HFFc6 (cell line): ENCODE measurements around the gene SLC17A8. TPM values are rescaled to one million over a fixed set of nuclear protein-coding genes. Genes with fewer than 3 reads are reported as not detected.
"Not testable (repeated sequence)": the region's sequence is repeated elsewhere in the genome, so short reads cannot be mapped to it uniquely, and the experiment has no call there.

Source experiments
- DNase-seq: peaks from one replicate; pipeline ENCODE4 v3.0.0-alpha.2; 2018
- H3K27ac Mint-ChIP-seq: 2 replicates; pipeline ENCODE4 v1.8.0; 2020; ENCODE audit warnings: mild to moderate bottlenecking, mixed read lengths
- H3K27me3 Mint-ChIP-seq: 2 replicates; pipeline ENCODE4 v1.8.0; 2021; ENCODE audit warnings: mild to moderate bottlenecking, moderate library complexity, mixed read lengths; ENCODE audit not compliant: insufficient read depth
- H3K36me3 Mint-ChIP-seq: 2 replicates; pipeline ENCODE4 v1.8.0; 2021; ENCODE audit warnings: low read depth, mixed read lengths
- H3K4me1 Mint-ChIP-seq: 2 replicates; pipeline ENCODE4 v1.8.0; 2020; ENCODE audit warnings: low read depth, mixed read lengths
- H3K4me3 Mint-ChIP-seq: 2 replicates; pipeline ENCODE4 v1.8.0; 2020; ENCODE audit warnings: mild to moderate bottlenecking, moderate library complexity, mixed read lengths
- H3K9me3 Mint-ChIP-seq: 2 replicates; pipeline ENCODE4 v1.8.0; 2020; ENCODE audit warnings: mild to moderate bottlenecking, mixed read lengths
- total RNA-seq, 6 experiments: library from RNA; stranded (reverse); fragmentation: NEBNext Ultra II Directional; extraction: Animal tissue kit (Norgen Biotek cat#: 25700); gene quantifications; 2 replicates in 1 of 6; 3 replicates in 5 of 6; pipeline ENCODE4 v1.2.3, GENCODE V29; 2021
- TF ChIP-seq, protein P1 (sequence below): fragments of 200-600 bp; sonication (generic); IDR thresholded peaks from 2 replicates; pipeline ENCODE4 v1.5.0; 2021; ENCODE audit warnings: antibody characterized with exemption, mild to moderate bottlenecking

SLC17A8 gene
- total RNA-seq, 6 experiments from 2014 or later: not detected

DNA sequence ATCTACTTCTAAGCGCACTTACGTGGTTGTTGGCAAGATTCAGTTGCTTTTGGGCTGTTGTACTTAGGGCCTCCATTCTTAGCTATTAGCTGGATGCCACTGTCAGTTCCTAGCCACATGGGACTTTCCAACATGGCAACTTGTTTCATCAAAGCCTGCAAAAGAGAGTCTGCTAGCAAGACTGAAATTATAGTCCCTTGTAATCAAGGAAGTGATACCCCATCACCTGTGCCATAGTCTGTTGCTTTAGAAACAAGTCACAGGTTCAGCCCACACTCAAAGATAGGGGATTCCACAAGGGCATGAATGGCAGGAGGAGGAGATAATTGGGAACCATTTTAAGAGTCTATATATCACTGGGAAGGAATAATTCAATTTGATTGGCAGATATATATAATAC, 27.1 kb upstream of the SLC17A8 start:
- no peak for DNase-seq
- no peaks in the 10 kb centered on the region for H3K9me3 Mint-ChIP-seq
- no peak overlapping the region for H3K4me3 Mint-ChIP-seq
- H3K4me1 Mint-ChIP-seq: no peaks in the 10 kb centered on the region
- TF ChIP-seq, protein P1, sequence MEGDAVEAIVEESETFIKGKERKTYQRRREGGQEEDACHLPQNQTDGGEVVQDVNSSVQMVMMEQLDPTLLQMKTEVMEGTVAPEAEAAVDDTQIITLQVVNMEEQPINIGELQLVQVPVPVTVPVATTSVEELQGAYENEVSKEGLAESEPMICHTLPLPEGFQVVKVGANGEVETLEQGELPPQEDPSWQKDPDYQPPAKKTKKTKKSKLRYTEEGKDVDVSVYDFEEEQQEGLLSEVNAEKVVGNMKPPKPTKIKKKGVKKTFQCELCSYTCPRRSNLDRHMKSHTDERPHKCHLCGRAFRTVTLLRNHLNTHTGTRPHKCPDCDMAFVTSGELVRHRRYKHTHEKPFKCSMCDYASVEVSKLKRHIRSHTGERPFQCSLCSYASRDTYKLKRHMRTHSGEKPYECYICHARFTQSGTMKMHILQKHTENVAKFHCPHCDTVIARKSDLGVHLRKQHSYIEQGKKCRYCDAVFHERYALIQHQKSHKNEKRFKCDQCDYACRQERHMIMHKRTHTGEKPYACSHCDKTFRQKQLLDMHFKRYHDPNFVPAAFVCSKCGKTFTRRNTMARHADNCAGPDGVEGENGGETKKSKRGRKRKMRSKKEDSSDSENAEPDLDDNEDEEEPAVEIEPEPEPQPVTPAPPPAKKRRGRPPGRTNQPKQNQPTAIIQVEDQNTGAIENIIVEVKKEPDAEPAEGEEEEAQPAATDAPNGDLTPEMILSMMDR: no peak
- no peak overlapping the region for H3K27ac Mint-ChIP-seq
- no peaks in the 10 kb centered on the region; the same call in 1 of the 2 replicates for H3K27me3 Mint-ChIP-seq
- peaks cover 5% of the 10 kb centered on the region; the same call in 1 of the 2 replicates for H3K36me3 Mint-ChIP-seq

DNA sequence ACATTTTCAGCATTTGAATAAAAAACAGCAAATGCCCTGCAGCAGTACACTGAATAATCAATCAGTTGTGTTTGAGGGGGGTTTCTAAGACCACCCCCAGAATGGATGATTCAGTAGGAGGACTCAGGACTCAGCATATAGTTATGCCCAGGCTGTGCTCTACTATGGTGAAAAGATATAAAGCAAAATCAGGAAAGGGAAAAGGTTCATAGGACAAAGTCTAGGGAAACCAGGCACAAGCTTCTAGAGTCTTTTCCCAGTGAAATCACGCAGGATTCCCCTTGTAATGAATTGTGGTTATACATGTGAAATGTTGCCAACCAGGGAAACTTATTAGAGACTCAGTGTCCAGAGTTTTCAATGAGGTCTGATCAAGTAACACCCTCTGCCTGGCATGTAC, 25.0 kb upstream of the SLC17A8 start:
- TF ChIP-seq, protein P1: no peak
- Mint-ChIP-seq H3K9me3 (no peaks in the 10 kb centered on the region), H3K4me1 (no peaks in the 10 kb centered on the region), H3K27me3 (no peaks in the 10 kb centered on the region; the same call in 1 of the 2 replicates), H3K36me3 (peaks cover 8% of the 10 kb centered on the region; the same call in 1 of the 2 replicates), H3K27ac (no peak overlapping the region), H3K4me3 (no peak overlapping the region)
- DNase-seq: no peak

DNA sequence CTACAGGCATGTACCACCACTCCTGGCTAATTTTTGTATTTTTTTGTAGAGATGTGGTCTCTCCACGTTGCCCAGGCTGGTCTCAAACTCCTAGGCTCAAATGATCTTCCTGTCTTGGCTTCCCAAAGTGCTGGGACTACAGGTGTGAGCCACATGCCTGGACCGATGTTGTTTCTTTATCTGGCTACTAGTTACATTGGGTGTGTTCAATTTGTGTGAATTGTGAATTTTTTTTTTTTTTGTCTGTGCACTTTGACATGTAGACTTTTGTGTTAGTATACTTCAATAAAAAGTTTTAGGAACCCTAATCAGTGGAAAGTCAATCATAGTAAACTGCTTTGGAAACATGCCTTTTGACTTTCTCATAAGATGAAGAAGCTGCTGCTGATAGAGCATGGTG, 24.0 kb upstream of the SLC17A8 start:
- H3K9me3 Mint-ChIP-seq: no peaks in the 10 kb centered on the region
- H3K36me3 Mint-ChIP-seq: peaks cover 8% of the 10 kb centered on the region; the same call in 1 of the 2 replicates
- TF ChIP-seq, protein P1: no peak
- H3K27ac Mint-ChIP-seq: no peak overlapping the region
- H3K27me3 Mint-ChIP-seq: no peaks in the 10 kb centered on the region; the same call in 1 of the 2 replicates
- H3K4me3 Mint-ChIP-seq: no peak overlapping the region
- no peaks in the 10 kb centered on the region for H3K4me1 Mint-ChIP-seq
- no peak for DNase-seq

DNA sequence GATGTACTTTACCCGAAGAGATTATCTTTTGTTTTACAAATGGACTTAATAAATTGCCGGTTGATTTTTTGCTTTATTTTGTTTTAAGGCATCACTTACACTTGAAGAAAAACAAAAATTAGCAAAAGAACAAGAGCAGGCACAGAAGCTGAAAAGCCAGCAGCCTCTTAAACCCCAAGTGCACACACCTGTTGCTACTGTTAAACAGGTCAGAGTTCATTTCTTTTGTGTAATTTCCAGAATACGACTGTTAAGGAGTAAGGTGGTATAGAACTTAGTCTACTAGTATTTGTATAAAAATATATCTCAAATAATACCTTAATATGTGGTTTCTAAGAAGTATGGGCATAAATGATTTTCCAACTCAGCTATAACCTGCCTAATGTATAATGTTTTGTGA, 19.6 kb upstream of the SLC17A8 start:
- no peak overlapping the region for H3K27ac Mint-ChIP-seq
- TF ChIP-seq, protein P1: no peak
- H3K4me1 Mint-ChIP-seq: no peaks in the 10 kb centered on the region
- H3K4me3 Mint-ChIP-seq: no peak overlapping the region
- H3K36me3 Mint-ChIP-seq: peaks cover 8% of the 10 kb centered on the region; the same call in 1 of the 2 replicates
- no peaks in the 10 kb centered on the region for H3K27me3 Mint-ChIP-seq
- no peaks in the 10 kb centered on the region for H3K9me3 Mint-ChIP-seq
- no peak for DNase-seq

DNA sequence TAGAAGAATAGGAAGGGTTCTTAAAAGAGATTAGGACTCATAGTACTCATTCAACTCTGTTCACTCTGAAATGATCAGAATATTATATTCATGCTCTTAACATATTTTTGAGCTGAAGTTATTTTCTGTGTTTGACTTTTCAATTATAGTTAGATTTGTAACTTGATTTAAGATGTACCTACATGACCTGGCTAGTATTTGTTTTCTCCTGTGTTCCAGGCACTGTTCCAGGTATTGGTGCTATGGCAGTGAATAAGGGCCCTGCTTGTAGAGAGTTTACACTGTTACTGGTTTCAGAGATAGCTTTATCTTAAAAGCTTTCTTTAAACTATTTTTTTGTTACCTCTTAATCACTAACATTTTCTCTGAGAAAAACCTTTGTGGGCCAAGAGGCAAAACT, 19.1 kb upstream of the SLC17A8 start:
- DNase-seq: no peak
- H3K36me3 Mint-ChIP-seq: peaks cover 8% of the 10 kb centered on the region; the same call in 1 of the 2 replicates
- no peaks in the 10 kb centered on the region for H3K4me1 Mint-ChIP-seq
- TF ChIP-seq, protein P1: no peak
- no peak overlapping the region for H3K27ac Mint-ChIP-seq
- H3K27me3 Mint-ChIP-seq: no peaks in the 10 kb centered on the region
- H3K4me3 Mint-ChIP-seq: no peak overlapping the region
- no peaks in the 10 kb centered on the region for H3K9me3 Mint-ChIP-seq

DNA sequence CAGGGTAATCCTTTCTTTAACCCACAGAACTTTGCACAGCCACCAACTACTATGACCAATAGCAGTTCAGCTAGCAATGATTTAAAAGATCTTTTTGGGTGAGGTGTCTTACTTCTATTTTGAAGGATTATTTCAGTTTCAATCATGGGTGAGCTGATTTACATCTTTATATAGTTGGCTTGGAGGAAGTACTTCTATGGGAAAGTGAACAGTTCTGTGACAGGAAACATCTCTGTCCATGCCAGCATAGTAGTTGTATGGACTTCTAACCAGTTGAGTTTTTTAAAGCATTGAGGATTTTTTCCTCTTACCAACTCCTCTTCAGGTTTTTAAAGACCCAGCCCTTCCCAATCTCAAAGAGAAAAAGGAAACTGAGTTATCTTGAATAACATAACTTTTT, 17.8 kb upstream of the SLC17A8 start:
- TF ChIP-seq, protein P1: no peak
- DNase-seq: no peak
- Mint-ChIP-seq H3K9me3 (no peaks in the 10 kb centered on the region), H3K36me3 (peaks cover 3% of the 10 kb centered on the region; the same call in 1 of the 2 replicates), H3K27ac (no peak overlapping the region), H3K4me1 (no peaks in the 10 kb centered on the region), H3K27me3 (no peaks in the 10 kb centered on the region), H3K4me3 (no peak overlapping the region)

DNA sequence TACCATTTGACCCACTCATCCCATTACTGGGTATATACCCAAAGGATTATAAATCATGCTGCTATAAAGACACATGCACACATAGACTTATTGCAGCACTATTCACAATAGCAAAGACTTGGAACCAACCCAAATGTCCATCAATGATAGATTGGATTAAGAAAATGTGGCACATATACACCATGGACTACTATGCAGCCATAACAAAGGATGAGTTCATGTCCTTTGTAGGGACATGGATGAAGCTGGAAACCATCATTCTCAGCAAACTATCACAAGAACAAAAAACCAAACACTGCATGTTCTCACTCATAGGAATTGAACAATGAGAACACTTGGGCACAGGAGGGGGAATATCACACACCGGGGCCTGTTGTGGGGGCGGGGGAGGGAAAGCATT, 14.0 kb upstream of the SLC17A8 start:
- H3K4me1 Mint-ChIP-seq, H3K27ac Mint-ChIP-seq, H3K36me3 Mint-ChIP-seq, DNase-seq, H3K9me3 Mint-ChIP-seq, H3K27me3 Mint-ChIP-seq, H3K4me3 Mint-ChIP-seq: not testable (repeated sequence)

DNA sequence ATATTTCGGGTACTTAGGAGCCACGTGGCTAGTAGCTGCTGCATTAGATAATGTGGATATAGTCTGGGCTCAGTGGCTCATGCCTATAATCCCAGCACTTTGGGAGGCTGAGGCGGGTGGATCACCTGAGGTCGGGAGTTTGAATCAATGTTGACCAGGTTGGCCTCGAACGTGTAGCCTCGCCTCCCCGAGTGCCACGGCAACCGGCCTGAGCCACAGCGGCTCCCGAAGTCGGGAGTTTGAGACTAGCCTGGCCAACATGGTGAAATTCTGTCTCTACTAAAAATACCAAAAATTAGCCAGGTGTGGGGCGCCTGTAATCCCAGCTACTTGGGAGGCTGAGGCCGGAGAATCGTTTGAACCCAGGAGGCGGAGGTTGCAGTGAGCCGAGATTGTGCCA, 12.5 kb upstream of the SLC17A8 start:
- H3K4me3 Mint-ChIP-seq, DNase-seq, H3K27ac Mint-ChIP-seq: not testable (repeated sequence)

More for the DNA sequence above, 12.5 kb upstream of the SLC17A8 start:
- H3K4me1 Mint-ChIP-seq, H3K9me3 Mint-ChIP-seq, H3K27me3 Mint-ChIP-seq, H3K36me3 Mint-ChIP-seq: not testable (repeated sequence)
